OCI-LY7 (cell line): ENCODE data around the gene KRTAP5-4. TPM values are rescaled to one million over a fixed set of nuclear protein-coding genes. Genes with fewer than 3 reads are reported as not detected.

ENCODE experiments used
- BruUV-seq: library from RNA; stranded (reverse); fragments of 400-500 nt; replicated peaks from 2 replicates; lab custom pipeline; 2021; lab: Mats Ljungman, UMichigan
- CTCF ChIA-PET: fragments of 300-600 bp; sonication (Branson Sonifier 250); formaldehyde crosslinking; loops from one replicate; lab custom pipeline; 2022; ENCODE audit warnings: antibody characterized with exemption; ENCODE audit not compliant: unreplicated experiment; lab: Charles Lee
- POLR2A ChIA-PET: fragments of 300-600 bp; sonication (Branson Sonifier 250); formaldehyde crosslinking; loops from one replicate; lab custom pipeline; 2022; ENCODE audit warnings: antibody characterized with exemption; lab: Charles Lee
- DNase-seq: peaks from one replicate; pipeline ENCODE4 v3.0.0-alpha.2; 2015; ENCODE audit warnings: low spot score
- H2AFZ ChIP-seq: fragments of 200-600 bp; sonication (generic), shearing (Covaris generic); 2 replicates; pipeline ENCODE4 v1.6.1; 2014; ENCODE audit warnings: mild to moderate bottlenecking, antibody characterized with exemption, low read length, moderate library complexity
- H3K27ac ChIP-seq: fragments of 200-600 bp; sonication (generic); 2 replicates; pipeline ENCODE4 v1.5.1; 2014; ENCODE audit warnings: mixed run types, low read depth, mild to moderate bottlenecking, moderate library complexity, low read length, inconsistent platforms; ENCODE audit not compliant: poor library complexity, severe bottlenecking
- H3K36me3 ChIP-seq: fragments of 200-600 bp; sonication (generic); 2 replicates; pipeline ENCODE4 v1.6.1; 2014; ENCODE audit warnings: mild to moderate bottlenecking, antibody characterized with exemption, low read length, moderate library complexity, mixed read lengths; ENCODE audit not compliant: insufficient read depth
- H3K4me1 ChIP-seq: fragments of 200-600 bp; sonication (generic); 2 replicates; pipeline ENCODE4 v1.5.1; 2014; ENCODE audit warnings: mild to moderate bottlenecking, low read length; ENCODE audit not compliant: insufficient read depth, poor library complexity, severe bottlenecking
- H3K4me2 ChIP-seq: fragments of 200-600 bp; sonication (generic); 2 replicates; pipeline ENCODE4 v1.6.1; 2014; ENCODE audit warnings: mild to moderate bottlenecking, low read length
- H3K4me3 ChIP-seq: fragments of 200-600 bp; sonication (generic); 2 replicates; pipeline ENCODE4 v1.5.1; 2014; ENCODE audit warnings: mild to moderate bottlenecking, low read depth, low read length; ENCODE audit not compliant: poor library complexity, severe bottlenecking
- H3K79me2 ChIP-seq: fragments of 200-600 bp; sonication (generic); 2 replicates; pipeline ENCODE4 v1.6.1; 2016; ENCODE audit warnings: low read depth, mild to moderate bottlenecking, low read length, moderate library complexity, mixed read lengths; ENCODE audit not compliant: insufficient read depth
- H3K9me2 ChIP-seq: fragments of 200-600 bp; sonication (generic); 2 replicates; pipeline ENCODE4 v1.6.1; 2016; ENCODE audit warnings: mild to moderate bottlenecking, low read length, mixed read lengths; ENCODE audit not compliant: insufficient read depth
- H3K9me3 ChIP-seq: fragments of 200-600 bp; sonication (generic); 2 replicates; pipeline ENCODE4 v1.6.1; 2014; ENCODE audit warnings: mild to moderate bottlenecking, mixed run types, low read length, mixed read lengths
- H4K20me1 ChIP-seq: fragments of 200-600 bp; sonication (generic); 2 replicates; pipeline ENCODE4 v1.6.1; 2014; ENCODE audit warnings: mild to moderate bottlenecking, antibody characterized with exemption, low read length, moderate library complexity, mixed read lengths; ENCODE audit not compliant: insufficient read depth
- EZH2phosphoT487 ChIP-seq: fragments of 200-600 bp; sonication (generic); IDR thresholded peaks from 2 replicates; pipeline ENCODE4 v1.6.1; 2018; ENCODE audit warnings: low read depth, borderline replicate concordance, mild to moderate bottlenecking, mixed run types, antibody characterized with exemption, low read length, moderate library complexity, mixed read lengths
- intact Hi-C: fragments of 100-400 bp; cut with micrococcal nuclease; formaldehyde crosslinking; loops from one replicate; pipeline ENCODE4 v1.10.0; 2022; ENCODE audit not compliant: unreplicated experiment
- total RNA-seq, 2 experiments: library from RNA; depleted of rRNA in 1 of 2; stranded (reverse); fragments of >200 nt in 1 of 2; shearing (Covaris generic) in 1 of 2; gene quantifications; 2 replicates each; pipeline ENCODE4 v1.2.3, GENCODE V29; 2014 to 2022
- TF ChIP-seq, protein P1 (sequence below): fragments of 200-600 bp; sonication (generic); conservative IDR thresholded peaks from 2 replicates; pipeline ENCODE4 v1.5.1; 2014; ENCODE audit warnings: mild to moderate bottlenecking, antibody characterized with exemption, low read length, moderate library complexity, mixed read lengths

The KRTAP5-4 gene
- total RNA-seq, 2 experiments from 2014 or later = not detected

DNA sequence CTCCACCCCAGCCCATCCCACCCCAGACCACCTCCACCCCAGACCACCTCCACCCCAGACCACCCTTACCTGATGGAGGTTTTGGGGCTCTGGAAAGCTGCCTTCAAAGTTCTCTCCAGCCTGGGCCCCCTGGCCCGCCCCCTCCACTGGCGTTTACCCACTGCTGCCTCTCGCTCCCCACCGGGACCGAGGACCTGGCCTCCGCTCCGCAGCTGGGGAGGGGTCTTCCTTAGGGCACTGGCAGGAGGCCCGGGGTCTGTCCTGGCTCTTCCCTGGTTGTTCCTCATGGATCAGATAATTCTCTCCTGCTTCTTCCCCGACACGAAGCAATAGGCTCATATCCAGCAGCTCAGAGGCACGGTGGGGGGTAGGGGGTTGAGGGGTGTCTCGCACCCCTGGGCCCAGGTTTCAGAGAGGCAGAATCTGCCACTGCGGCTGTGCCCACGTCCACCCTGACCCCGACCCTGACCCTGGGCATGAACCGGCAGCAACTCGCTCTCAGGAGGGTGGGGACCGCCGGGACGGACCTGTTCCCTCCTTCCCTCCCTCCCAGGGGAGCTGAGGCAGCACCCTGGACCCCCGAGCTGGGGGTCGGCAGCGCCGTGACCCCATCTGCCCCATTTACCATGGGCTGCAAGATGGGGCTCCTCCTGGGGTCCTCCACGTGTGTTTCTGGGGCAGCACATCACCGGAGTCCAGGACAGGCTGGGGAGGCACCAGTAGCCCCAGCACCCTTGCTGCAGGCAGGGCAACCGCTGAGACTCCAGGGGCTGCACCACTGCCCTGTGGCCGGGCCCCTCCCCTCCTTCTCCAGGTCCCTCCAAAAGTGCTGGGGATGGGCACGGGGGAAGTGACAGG is 20.6 kb upstream of the KRTAP5-4 start:
- ChIA-PET POLR2A (no interaction called here), CTCF (no interaction called here)
- H4K20me1 ChIP-seq = no peaks in the 10 kb centered on the region
- intact Hi-C loops = no loop called here
- no TSS peak for BruUV-seq
- no peak overlapping the region for H2AFZ ChIP-seq
- no peak overlapping the region for H3K4me2 ChIP-seq
- H3K36me3 ChIP-seq = no peaks in the 10 kb centered on the region
- no peak for DNase-seq
- H3K4me3 ChIP-seq = no peak overlapping the region
- H3K9me2 ChIP-seq = no peaks in the 10 kb centered on the region
- no peaks in the 10 kb centered on the region for H3K79me2 ChIP-seq
- H3K9me3 ChIP-seq = no peaks in the 10 kb centered on the region
- TF ChIP-seq, protein P1, sequence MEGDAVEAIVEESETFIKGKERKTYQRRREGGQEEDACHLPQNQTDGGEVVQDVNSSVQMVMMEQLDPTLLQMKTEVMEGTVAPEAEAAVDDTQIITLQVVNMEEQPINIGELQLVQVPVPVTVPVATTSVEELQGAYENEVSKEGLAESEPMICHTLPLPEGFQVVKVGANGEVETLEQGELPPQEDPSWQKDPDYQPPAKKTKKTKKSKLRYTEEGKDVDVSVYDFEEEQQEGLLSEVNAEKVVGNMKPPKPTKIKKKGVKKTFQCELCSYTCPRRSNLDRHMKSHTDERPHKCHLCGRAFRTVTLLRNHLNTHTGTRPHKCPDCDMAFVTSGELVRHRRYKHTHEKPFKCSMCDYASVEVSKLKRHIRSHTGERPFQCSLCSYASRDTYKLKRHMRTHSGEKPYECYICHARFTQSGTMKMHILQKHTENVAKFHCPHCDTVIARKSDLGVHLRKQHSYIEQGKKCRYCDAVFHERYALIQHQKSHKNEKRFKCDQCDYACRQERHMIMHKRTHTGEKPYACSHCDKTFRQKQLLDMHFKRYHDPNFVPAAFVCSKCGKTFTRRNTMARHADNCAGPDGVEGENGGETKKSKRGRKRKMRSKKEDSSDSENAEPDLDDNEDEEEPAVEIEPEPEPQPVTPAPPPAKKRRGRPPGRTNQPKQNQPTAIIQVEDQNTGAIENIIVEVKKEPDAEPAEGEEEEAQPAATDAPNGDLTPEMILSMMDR = no peak
- no peak for TF ChIP-seq EZH2phosphoT487
- H3K27ac ChIP-seq = no peak overlapping the region
- no peaks in the 10 kb centered on the region for H3K4me1 ChIP-seq

DNA sequence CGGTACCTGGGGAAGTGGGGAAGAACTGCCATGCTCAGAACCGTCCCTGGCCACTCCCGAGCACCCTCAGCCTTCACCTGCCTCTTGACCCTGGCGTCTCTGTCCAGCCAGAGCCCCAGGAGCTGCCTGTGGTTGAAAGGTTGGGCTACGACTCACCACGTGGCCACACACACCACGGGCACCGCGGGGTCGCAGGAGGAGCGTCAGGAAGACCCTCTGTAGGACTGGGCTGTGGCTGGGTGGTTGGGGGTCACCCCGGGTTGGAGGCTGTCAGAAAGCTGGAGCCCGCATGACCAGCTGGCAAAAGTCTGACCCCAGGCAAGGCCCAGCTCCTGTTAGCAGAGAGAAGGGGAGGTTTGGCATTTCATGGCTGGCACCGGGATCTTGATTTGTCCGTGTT is 19.2 kb upstream of the KRTAP5-4 start:
- H3K36me3 ChIP-seq = no peaks in the 10 kb centered on the region
- no peak for TF ChIP-seq EZH2phosphoT487
- TF ChIP-seq, protein P1 = no peak
- H3K4me3 ChIP-seq = no peak overlapping the region
- no peaks in the 10 kb centered on the region for H3K4me1 ChIP-seq
- POLR2A ChIA-PET = no interaction called here
- no peaks in the 10 kb centered on the region for H4K20me1 ChIP-seq
- BruUV-seq = no TSS peak
- H3K4me2 ChIP-seq = no peak overlapping the region
- DNase-seq = no peak
- H2AFZ ChIP-seq = no peak overlapping the region
- no peaks in the 10 kb centered on the region for H3K9me3 ChIP-seq
- CTCF ChIA-PET = no interaction called here
- H3K27ac ChIP-seq = no peak overlapping the region
- no peaks in the 10 kb centered on the region for H3K9me2 ChIP-seq
- no peaks in the 10 kb centered on the region for H3K79me2 ChIP-seq
- intact Hi-C loops = no loop called here
